ENCODE measurements around the gene ZCCHC17.
A peak's percentile ranks its signal among the peaks of the same experiment; 100 is the strongest.

The ZCCHC17 gene

GRCh38 chr1:31390071-31390470 is 93.2 kb downstream of the ZCCHC17 start:
- DNase-seq (ENCODE audit: low read depth), result no peak
- H3K4me3 ChIP-seq (ENCODE audit: low read length), result no peak overlapping the region
- TF ChIP-seq CTCF (conservative IDR thresholded peaks at IDR 0.05; ENCODE audit: low read depth, low read length), result no peak

- TF ChIP-seq CTCF (conservative IDR thresholded peaks at IDR 0.05; ENCODE audit: low read depth, low read length), result no peak
- no peak overlapping the region for H3K4me3 ChIP-seq (ENCODE audit: low read length)
- DNase-seq (ENCODE audit: low read depth), result no peak
Observed at GRCh38 chr1:31393463-31393862, 96.6 kb downstream of the ZCCHC17 start.

- DNase-seq (ENCODE audit: low read depth), result no peak
- H3K4me3 ChIP-seq (ENCODE audit: low read length), result peak overlapping the region; percentile 40
- peak; percentile 91 for TF ChIP-seq CTCF (conservative IDR thresholded peaks at IDR 0.05; ENCODE audit: low read depth, low read length)
Observed at GRCh38 chr1:31394584-31395193, 97.9 kb downstream of the ZCCHC17 start.

- no peak for DNase-seq (ENCODE audit: low read depth)
- no peak overlapping the region for H3K4me3 ChIP-seq (ENCODE audit: low read length)
- peak; percentile 34 for TF ChIP-seq CTCF (conservative IDR thresholded peaks at IDR 0.05; ENCODE audit: low read depth, low read length)
Observed at GRCh38 chr1:31396633-31397351, 100.0 kb downstream of the ZCCHC17 start.

GRCh38 chr1:31397360-31398095 is 100.7 kb downstream of the ZCCHC17 start:
- no peak for DNase-seq (ENCODE audit: low read depth)
- H3K4me3 ChIP-seq (ENCODE audit: low read length), result no peak overlapping the region
- no peak for TF ChIP-seq CTCF (conservative IDR thresholded peaks at IDR 0.05; ENCODE audit: low read depth, low read length)

GRCh38 chr1:31398246-31398645 is 101.4 kb downstream of the ZCCHC17 start:
- DNase-seq (ENCODE audit: low read depth), result no peak
- no peak for TF ChIP-seq CTCF (conservative IDR thresholded peaks at IDR 0.05; ENCODE audit: low read depth, low read length)
- no peak overlapping the region for H3K4me3 ChIP-seq (ENCODE audit: low read length)

All from retinal pigment epithelial cell (primary cell).